Muscle layer of duodenum (tissue), 2 donors: ENCODE measurements around the gene CD80.
A peak's percentile ranks its signal among the peaks of the same experiment; 100 is the strongest.
"Not testable (repeated sequence)": the region's sequence is repeated elsewhere in the genome, so short reads cannot be mapped to it uniquely, and the experiment has no call there.

ENCODE experiments used
- H3K27ac ChIP-seq: one replicate; pipeline ENCODE4 v1.7.0; 2013; ENCODE audit warnings: mild to moderate bottlenecking, low read length
- H3K27me3 ChIP-seq: one replicate; pipeline ENCODE4 v1.7.0; 2013; ENCODE audit warnings: low read depth, mild to moderate bottlenecking, control low read depth, low read length
- H3K36me3 ChIP-seq, 2 donors: one replicate each; pipeline ENCODE4 v1.7.0; 2013; ENCODE audit warnings: low read length in 2 of 2, control low read depth in 1 of 2, mild to moderate bottlenecking in 1 of 2; ENCODE audit not compliant: insufficient read depth in 2 of 2, control insufficient read depth in 1 of 2
- H3K4me1 ChIP-seq, 2 donors: one replicate each; pipeline ENCODE4 v1.7.0; 2013; ENCODE audit warnings: low read length in 2 of 2, mild to moderate bottlenecking in 2 of 2, control low read depth in 1 of 2, moderate library complexity in 1 of 2; ENCODE audit not compliant: insufficient read depth in 2 of 2, control insufficient read depth in 1 of 2
- H3K4me3 ChIP-seq, 2 donors: one replicate each; pipeline ENCODE4 v1.7.0; 2013; ENCODE audit warnings: low read length in 2 of 2, low read depth in 1 of 2, mild to moderate bottlenecking in 1 of 2
- H3K9me3 ChIP-seq, 2 donors: one replicate each; pipeline ENCODE4 v1.7.0; 2013; ENCODE audit warnings: low read length in 2 of 2, control low read depth in 1 of 2, mild to moderate bottlenecking in 1 of 2; ENCODE audit not compliant: control insufficient read depth in 1 of 2
- donor health status: healthy.

The CD80 gene

DNA sequence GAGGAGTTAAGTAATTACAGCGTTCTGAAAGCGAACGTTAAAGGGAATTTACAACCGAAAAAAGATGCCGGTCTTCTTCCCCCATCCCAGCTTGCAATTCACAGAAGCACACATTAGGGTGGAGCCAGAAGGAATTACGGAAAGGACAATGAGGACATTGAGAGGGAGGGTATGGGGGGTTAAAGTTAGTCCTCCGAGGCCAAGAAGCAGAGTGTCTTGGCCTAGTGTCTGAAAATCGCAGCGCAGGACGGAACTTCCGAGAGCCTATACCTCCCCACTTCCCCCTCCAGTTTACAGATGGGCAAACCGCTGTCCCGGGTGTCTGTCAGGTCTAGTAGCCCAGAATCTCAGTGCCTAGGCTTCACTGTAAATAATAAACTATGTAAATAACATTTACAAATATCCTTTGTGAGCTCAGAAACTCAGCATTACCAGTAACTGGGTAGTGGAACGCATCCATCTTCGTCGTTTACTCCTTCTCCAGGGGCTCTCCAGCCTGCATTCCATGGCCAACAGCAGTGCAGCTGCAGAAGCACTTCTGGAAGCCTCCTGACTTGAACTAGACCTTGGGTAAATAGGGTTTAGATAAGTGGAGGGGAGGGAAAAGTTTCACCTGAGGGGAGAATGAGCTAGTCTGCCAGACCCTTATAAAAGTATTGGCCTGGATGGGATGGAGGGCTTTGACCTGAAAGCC, 20.8 kb upstream of the CD80 start:
- Histone ChIP-seq H3K27ac (peak overlapping the region; percentile 95), H3K36me3 (no peaks in the 10 kb centered on the region), H3K4me3 (peak overlapping the region; percentile 68 to 77), H3K9me3 (no peaks in the 10 kb centered on the region), H3K27me3 (no peaks in the 10 kb centered on the region), H3K4me1 (peaks cover 5 to 7% of the 10 kb centered on the region in 2 donors)

DNA sequence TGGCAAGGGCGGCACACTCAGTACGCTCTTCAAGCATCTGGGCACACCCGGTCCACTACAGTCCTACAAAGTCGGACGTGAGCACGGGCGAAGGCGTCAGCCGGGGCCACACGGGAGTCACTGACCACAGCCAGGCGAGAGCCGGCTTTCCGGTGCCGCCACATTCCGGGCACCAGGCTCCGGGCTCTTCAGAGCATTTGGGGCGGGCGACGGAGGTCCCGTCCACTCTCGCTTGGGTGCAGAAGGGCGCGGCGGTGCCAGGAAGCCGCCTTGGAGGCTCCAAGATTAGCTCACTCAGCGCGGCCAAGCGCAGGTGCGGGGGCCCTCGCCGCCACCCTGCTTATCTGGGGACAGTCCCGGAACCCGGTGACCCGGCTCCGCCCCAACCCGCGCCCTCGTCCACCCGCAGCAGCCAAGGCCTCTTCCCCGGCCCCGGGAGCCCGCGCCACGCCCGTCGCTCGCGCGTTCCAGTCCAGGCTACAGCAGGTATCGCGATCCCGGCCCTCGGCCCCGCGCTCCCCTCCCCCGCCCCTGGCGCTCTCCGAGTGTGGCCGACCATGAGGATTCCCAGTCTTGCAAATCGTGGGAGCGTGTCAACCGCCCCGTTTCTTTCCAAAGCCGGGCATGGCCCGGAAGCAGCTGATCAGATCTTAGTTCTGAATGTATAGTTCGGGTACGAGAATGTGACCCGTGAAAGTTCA, 20.1 kb upstream of the CD80 start, which contains the start of gene ADPRH:
TSS of gene ADPRH (plus strand) at position 127 of the 701 bp plus-strand sequence. CDS start 2,678 bp downstream, outside the sequence.
- Histone ChIP-seq H3K4me3 (peak within 1 kb of the TSS; percentile 68 to 77), H3K9me3 (no peaks in the 10 kb centered on the region), H3K36me3 (no peaks in the 10 kb centered on the region), H3K27me3 (no peaks in the 10 kb centered on the region), H3K4me1 (peaks cover 5 to 7% of the 10 kb centered on the region in 2 donors), H3K27ac (peak within 1 kb of the TSS; percentile 95)

DNA sequence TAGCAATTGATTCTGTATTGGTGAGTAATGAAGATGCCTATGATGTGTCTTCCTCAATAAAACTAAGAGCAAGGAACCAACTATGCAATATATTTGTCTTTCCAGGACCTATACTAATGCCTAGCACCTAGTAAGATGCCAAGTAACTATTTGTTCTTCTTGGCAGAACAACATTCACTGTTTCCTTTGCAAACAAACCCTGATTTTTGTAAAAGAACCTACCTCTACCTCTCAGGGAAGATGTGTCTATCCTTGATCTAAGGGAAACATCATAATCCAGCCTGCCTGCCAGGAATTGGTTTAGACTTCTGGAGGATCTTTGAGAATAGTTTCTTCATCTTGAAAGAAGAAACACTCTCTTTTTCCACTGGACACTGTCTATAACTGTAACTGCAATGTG, 16.1 kb upstream of the CD80 start:
- Histone ChIP-seq H3K9me3 (no peaks in the 10 kb centered on the region), H3K27ac (no peak overlapping the region), H3K36me3 (no peaks in the 10 kb centered on the region), H3K4me3 (no peak overlapping the region), H3K4me1 (peaks cover 3 to 6% of the 10 kb centered on the region in 2 donors), H3K27me3 (no peaks in the 10 kb centered on the region)

DNA sequence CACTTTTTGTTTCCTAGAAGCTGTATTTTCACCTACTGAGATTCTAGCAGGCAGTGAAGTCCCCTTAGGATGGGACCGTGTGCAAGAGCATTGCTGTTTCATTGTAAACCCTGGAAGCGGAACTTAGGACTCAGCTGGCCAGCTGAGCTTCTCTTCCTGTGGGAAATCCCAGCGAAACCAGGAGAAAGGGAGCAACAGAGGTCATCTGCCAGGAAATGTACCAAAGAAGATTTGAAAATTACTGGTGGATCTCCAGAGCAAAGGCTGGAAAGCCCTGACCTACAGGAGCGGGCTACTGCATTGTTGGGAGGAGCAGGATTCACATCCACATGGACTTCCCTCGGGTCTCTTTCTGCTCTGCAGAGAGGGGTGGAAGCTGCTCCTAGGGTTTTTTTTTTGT, 12.3 kb upstream of the CD80 start:
- Histone ChIP-seq H3K4me1 (no peaks in the 10 kb centered on the region), H3K27me3 (no peaks in the 10 kb centered on the region), H3K9me3 (no peaks in the 10 kb centered on the region), H3K4me3 (no peak overlapping the region), H3K27ac (no peak overlapping the region), H3K36me3 (no peaks in the 10 kb centered on the region)

DNA sequence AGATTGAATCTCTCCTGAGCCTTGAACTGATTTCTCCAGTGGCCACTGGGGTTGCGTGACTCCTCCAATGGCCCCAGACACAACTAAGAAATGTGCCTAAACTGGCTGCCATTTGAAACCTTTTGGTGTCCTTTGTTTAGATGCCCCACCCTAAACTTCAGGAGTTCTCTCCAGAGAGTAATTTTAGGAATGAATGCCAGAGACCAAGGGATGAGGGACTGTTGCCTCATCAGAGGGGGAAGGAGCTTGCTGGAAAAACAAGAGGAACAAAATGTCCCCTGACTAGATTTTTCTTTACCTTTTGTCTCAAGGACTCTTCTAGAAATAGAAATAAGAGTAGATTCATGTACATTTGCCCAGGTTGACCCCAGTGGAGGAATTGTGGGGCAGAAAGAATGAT, 11.8 kb upstream of the CD80 start:
- no peaks in the 10 kb centered on the region for H3K4me1 ChIP-seq
- H3K27ac ChIP-seq: no peak overlapping the region
- no peaks in the 10 kb centered on the region for H3K9me3 ChIP-seq
- no peaks in the 10 kb centered on the region for H3K36me3 ChIP-seq
- no peaks in the 10 kb centered on the region for H3K27me3 ChIP-seq
- no peak overlapping the region for H3K4me3 ChIP-seq

DNA sequence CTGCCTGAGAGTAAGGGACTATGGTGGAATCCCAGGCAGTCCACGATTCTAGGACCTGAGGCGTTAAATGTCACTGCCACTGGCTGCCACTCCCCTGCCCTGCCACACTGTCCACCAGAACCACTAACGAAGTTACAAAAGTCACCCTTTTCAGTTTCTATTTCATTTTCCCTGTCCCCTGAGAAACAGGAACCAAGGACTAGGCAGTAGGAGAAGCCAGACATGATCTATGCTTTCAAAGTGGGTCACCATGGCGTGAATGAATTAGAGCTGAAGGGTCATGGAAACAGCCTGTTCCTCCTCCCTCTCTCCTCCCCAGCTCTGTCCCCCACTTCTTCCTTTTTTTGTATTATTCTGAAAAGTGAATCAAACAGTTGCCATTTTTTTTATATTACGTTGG, 10.8 kb upstream of the CD80 start:
- H3K36me3 ChIP-seq: no peaks in the 10 kb centered on the region
- H3K4me3 ChIP-seq: no peak overlapping the region
- no peaks in the 10 kb centered on the region for H3K4me1 ChIP-seq
- H3K27me3 ChIP-seq: no peaks in the 10 kb centered on the region
- no peaks in the 10 kb centered on the region for H3K9me3 ChIP-seq
- H3K27ac ChIP-seq: no peak overlapping the region

DNA sequence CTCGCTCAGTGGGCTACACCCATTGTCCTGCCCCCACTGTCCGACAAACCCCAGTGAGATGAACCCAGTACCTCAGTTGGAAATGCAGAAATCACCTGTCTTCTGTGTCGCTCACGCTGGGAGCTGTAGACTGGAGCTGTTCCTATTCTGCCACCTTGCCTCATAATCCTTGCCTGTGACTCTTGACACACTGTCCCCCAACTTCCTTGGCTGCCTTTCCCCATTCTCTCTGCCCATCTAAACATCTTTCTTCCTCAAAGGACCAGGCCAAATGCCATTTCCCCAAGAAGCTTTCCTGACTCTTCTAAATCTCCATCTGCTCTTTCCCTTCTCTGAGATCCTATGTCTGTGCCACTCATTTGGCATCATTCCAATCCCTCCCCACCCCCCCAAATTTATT, 9.7 kb upstream of the CD80 start:
- no peaks in the 10 kb centered on the region for H3K36me3 ChIP-seq
- H3K4me3 ChIP-seq: no peak overlapping the region
- H3K9me3 ChIP-seq: peaks cover 0 to 2% of the 10 kb centered on the region in 2 donors
- H3K27me3 ChIP-seq: no peaks in the 10 kb centered on the region
- no peaks in the 10 kb centered on the region for H3K4me1 ChIP-seq
- no peak overlapping the region for H3K27ac ChIP-seq

DNA sequence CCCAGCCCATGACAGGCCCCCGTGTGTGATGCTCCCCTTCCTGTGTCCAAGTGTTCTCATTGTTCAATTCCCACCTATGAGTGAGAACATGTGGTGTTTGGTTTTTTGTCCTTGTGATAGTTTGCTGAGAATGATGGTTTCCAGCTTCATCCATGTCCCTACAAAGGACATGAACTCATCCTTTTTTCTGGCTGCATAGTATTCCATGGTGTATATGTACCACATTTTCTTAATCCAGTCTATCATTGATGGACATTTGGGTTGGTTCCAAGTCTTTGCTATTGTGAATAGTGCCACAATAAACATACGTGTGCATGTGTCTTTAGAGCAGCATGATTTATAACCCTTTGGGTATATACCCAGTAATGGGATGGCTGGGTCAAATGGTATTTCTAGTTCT, 3.9 kb upstream of the CD80 start:
- H3K9me3 ChIP-seq, H3K36me3 ChIP-seq, H3K27me3 ChIP-seq, H3K27ac ChIP-seq, H3K4me3 ChIP-seq, H3K4me1 ChIP-seq: not testable (repeated sequence)

DNA sequence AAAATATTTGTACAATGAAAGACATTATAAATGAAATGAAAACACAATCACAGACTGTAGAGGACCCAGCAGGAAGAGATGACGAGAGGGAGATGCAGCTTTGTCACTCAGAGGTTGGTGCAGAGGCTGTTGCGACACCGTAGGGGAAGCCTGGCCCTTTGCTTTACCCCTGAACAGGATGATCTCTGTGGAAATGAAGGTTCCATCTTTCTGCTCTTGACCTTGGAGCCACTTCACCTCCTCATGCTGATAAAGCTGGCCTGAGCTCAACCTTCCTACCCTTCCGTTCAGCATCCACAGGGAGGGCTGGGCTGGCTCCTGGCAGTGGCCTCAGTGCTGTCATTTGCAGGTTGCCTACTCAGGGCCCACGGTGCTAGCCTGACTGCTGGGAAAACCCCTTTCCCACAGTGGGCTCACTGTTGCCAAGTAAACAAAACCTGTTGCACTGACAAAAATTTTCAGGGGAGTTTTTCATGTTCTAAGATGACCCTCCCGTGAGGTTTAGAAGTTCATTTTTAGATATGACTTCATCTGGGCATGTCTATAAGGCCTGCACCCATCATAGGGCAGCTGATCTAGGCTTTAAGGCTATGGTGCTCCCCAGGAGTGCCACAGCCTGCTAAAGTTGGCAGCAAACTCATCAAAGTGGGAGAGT, 3.0 kb upstream of the CD80 start:
- Histone ChIP-seq H3K4me3 (no peak overlapping the region), H3K27me3 (no peaks in the 10 kb centered on the region), H3K27ac (no peak overlapping the region), H3K4me1 (no peaks in the 10 kb centered on the region), H3K9me3 (peaks cover 0 to 2% of the 10 kb centered on the region in 2 donors), H3K36me3 (no peaks in the 10 kb centered on the region)

DNA sequence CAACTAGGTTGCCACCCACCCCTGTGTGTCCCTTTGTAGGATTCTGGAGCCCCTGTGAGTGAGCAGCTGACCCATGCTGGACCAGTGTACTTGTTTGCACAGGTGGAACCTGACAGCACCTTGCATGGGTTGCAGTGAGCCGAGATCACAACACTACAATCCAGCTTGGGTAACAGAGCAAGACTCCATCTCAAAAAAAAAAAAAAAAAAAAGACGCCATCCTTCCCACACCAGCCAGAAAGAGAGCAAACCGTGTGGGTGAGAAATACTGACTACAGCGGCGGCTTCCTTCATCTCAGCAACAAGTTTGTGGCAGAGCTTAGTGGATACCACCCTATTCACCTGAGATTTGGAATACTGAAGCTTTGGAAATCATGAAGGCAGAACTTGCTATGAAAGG, 746 bp upstream of the CD80 start:
- Histone ChIP-seq H3K27ac (no peak overlapping the region), H3K9me3 (peaks cover 0 to 2% of the 10 kb centered on the region in 2 donors), H3K36me3 (no peaks in the 10 kb centered on the region), H3K4me1 (no peaks in the 10 kb centered on the region), H3K27me3 (no peaks in the 10 kb centered on the region), H3K4me3 (no peak overlapping the region)

DNA sequence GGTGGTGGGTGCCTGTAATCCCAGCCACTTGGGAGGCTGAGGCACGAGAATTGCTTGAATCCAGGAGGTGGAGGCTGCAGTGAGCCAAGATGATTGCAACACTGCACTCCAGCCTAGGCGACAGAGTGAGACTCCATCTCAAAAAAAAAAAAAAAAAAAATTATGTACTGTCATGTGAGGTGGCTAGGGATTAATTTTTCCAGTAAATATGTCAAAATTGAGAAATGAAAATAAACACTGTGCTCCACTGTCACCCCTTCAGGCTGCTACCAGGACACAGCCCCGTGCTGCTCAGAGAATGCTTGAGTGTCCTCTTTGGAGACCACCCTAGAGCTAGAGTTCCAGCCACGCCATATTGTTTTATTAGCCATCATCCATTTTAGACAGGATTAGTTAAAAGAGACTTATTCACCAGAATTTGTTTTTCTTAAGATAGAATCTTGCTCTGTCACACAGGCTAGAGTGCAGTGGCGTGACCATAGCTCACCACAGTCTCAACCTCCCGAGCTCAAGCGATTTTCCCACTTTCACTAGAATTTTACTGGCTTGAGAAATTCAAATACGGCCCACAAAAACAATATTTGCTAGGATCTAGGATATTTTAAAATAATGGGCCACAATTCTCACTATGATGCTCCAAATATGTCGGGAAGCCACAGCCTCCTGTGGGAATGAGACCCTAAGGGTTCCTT, 642 bp downstream of the CD80 start:
- Histone ChIP-seq H3K9me3 (no peaks in the 10 kb centered on the region), H3K27me3 (no peaks in the 10 kb centered on the region), H3K4me3 (no peak overlapping the region), H3K27ac (no peak overlapping the region), H3K4me1 (no peaks in the 10 kb centered on the region), H3K36me3 (no peaks in the 10 kb centered on the region)
